NCI-H2227 treated with DMSO at 0.1 percent for 48 hours (cell line): Measurements from ENCODE around the gene GALNS.
"Not testable (repeated sequence)": the region's sequence is repeated elsewhere in the genome, so short reads cannot be mapped to it uniquely, and the experiment has no call there.

ENCODE experiments used
- DNase-seq: peaks from one replicate; lab custom pipeline; 2025; lab: John Stamatoyannopoulos, UW

Gene GALNS

GRCh38 chr16:88783391-88784073, 73.2 kb downstream of the GALNS start:
- no peak for DNase-seq

DNA sequence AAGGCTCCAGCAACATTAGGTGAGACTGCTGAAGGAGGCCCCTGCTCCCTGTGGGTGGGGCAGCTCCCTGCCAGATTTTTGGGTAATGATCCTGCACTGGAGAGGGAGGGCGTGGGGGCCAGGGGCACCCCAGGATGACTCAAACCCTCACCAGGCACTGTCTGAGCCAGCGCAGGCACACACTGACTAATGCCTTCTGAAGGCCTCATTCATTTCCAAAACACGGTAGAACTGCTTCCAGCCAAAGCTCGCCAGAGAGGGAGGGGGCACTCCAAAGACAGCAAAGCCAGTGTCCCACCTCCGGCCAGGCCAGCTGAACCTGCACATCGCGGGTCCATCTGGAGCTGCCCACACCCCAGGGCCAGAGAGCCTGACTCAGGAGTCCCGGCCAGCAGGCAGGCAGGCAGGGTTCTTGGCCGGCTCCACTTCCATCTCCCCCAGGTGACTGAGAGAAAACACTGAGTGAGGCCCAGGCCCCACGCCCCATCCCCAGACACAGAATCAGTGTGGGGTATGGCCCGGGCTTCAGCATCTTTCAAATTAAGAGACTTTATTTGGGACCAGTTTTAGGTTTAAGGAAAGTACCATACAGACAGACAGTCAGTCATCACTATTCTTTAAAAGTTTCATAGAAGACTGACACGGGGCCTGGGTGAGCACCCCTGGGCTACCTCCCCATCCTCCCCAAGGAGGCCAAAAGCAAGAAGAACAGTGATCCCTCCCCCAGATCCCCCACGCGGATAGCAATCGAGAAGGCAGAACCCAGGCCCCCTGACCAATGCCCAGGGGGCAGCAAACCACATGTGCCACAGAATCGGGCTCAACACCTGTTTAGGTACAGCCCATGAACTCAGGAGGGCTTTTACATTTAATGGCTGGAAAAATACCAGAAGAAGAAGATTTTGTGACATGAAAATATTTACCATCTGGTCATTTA, 74.0 kb downstream of the GALNS start:
- no peak for DNase-seq

- no peak for DNase-seq
Measured at GRCh38 chr16:88781140-88782077, 75.3 kb downstream of the GALNS start.

GRCh38 chr16:88780142-88781062, 76.3 kb downstream of the GALNS start:
- DNase-seq, result no peak

DNA sequence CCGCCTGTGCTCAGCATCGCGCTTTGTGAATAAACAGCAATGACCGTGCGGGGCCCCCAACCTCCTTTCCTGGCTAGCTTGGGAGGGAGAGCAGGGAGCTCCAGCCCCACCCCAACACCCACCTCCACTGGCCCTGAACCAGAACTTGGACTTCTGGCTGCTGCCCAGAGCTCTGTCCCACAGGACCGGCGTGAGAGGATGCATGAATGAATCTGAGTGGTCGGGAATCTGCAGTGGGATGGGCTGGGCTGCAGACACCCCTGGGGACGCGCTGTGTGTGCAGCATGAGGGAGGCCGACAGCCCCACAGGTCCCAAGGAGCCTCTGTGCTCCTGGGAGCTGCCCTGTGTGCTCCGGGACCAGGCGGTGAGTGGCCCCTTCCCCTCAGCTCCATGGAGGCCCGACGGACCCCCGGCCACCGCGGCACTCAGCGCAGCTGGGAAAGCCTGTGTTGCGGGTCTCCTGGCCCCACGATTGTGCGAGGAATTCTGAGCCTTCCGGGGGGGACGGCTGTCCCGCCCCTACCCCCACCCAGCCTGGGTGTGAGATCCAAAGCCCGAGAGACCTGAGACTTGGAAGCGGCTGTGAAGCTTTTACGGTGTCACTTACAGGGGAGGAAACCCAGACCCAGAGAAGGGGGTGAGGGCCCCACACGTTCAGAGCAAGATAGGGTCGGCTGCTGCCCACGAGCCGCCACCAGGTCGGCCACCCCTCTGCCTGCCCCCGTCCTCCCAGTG, 77.2 kb downstream of the GALNS start:
- no peak for DNase-seq

DNA sequence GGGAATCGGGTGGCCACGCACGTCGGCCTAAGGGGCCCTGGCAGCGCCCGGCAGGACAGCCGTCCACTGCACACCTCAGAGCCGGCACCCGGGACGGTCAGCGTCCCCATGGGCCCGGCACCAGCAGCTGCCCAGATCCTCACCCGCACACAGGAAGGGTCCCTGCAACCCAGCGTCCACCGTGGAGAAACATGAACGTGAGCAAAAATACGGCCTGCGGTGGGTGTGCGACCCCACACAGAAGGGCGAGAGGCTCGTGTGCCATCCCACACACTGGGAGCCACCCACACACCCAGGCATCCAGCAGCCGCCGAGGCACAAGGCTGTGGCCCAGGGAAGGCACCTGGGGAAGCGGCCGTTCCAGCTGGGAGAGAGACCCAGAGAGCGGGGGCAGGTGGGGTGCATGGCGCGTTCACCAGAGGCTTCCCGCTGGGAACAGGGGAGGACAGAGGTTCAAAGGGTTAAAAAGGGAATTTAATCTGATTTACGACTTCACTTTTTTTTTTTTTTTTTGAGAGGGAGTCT, 78.1 kb downstream of the GALNS start:
- no peak for DNase-seq

DNA sequence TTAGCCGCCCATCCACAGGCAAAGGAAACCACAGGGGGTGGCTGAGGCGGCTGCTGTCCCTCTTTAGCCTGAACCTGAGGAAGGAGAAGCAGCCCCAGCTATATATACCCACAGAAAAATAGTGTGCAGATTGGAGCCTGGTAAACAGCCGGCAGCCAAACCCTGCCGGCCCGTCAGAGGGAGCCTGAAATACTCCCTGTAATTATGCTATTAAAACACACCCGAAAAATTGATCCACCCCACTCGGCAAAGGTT, 78.5 kb downstream of the GALNS start:
- no peak for DNase-seq

DNA sequence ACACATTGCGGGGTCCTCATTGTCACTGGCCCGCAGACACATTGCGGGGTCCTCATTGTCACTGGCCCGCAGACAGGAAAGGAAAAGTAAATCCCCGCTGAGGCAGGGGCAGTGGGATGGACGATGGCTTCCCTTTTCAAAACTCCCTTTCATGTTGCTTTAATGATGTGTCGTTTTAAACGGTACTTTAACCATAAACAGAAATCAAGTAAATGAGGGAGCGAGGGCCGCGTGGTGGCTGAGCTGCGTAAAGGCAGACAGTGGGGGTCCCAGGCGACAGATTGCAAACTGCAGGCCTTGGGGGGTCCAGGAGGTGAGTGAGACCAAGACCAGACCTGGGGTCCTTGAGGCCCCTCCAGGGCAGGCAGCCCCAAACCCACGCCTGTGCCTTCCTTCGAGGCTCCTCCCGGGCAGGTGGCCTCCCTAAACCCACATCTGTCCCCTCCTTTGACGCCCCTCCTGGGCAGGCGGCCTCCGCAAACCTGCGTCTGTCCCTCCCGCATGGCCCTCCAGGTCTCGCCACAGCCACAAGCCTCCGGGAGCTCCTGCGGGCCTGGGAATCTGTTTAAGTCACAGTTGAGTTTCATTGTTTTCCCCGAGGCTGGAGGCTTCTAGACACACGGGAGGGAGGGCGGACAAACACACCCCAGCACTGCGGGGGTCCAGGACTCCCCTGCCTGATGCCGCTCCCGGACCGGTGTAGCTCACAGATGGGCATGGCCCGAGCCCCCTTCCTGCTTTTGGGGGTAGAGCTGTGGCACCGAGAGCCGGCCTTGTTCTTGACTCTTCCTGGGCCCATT, 79.1 kb downstream of the GALNS start:
- no peak for DNase-seq

GRCh38 chr16:88775825-88776224, 80.9 kb downstream of the GALNS start:
- DNase-seq, result no peak

DNA sequence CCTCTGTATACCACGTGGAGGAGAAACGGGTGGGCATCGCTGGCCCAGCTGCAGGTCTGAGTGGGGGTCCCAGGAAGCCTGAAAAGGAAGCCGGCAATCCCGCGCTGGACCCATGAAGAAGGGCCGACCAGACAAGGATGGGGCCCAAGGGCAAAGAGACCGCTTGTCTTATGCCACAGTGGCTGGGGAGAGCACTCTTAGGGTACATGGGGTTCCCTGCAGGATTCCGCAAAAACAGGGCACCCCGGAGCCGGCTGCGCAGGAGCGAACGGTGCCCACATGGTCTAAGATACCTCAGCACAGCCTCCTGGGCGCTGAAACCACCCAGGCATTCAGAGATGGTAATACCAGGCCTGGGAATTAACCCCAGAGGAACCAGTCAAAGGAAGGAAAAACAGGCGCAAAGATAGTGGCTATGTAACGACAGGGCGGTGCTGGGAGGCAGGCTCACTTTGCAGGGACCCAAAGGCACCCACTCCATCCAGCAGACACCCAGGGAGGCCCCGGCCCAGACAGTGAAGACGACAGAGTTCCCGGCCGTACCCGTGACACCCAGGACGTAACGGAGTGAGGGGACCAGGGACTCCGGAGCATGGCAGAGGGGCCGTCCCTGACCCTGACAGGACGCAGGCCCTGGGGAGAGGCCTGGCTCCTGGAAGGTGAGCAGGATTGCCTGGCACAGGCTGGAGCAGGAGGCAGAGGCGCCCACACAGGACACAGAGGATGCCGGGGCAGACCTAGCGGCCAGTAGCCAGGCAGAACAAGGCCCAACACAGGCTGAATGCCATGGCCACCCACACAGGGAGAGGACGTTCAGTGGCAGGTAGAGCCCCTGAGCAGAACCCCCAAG, 82.0 kb downstream of the GALNS start:
- DNase-seq, result no peak

DNA sequence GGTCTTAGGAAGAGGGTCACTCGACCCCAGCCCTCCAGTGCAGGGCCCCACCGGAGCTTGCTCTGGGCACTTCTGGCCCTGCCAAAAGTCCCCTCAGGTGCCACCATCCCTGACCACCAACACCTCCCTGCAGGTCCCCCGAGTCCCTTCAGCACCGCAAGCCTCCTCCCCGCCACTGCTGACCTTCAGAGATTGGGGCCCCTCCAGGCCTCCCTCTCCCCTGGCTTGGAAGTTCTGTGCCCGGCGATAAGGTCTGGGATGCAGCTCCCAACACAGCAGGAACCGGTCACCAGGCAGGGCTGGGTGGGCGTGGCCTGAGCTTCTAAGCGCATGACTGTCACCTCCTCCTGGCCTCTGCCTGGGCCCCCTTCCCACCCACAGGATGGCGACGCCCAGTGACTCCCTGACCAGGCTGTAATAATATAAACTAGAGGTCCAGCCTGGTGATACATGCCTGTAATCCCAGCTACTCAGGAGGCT, 82.9 kb downstream of the GALNS start:
- no peak for DNase-seq

DNA sequence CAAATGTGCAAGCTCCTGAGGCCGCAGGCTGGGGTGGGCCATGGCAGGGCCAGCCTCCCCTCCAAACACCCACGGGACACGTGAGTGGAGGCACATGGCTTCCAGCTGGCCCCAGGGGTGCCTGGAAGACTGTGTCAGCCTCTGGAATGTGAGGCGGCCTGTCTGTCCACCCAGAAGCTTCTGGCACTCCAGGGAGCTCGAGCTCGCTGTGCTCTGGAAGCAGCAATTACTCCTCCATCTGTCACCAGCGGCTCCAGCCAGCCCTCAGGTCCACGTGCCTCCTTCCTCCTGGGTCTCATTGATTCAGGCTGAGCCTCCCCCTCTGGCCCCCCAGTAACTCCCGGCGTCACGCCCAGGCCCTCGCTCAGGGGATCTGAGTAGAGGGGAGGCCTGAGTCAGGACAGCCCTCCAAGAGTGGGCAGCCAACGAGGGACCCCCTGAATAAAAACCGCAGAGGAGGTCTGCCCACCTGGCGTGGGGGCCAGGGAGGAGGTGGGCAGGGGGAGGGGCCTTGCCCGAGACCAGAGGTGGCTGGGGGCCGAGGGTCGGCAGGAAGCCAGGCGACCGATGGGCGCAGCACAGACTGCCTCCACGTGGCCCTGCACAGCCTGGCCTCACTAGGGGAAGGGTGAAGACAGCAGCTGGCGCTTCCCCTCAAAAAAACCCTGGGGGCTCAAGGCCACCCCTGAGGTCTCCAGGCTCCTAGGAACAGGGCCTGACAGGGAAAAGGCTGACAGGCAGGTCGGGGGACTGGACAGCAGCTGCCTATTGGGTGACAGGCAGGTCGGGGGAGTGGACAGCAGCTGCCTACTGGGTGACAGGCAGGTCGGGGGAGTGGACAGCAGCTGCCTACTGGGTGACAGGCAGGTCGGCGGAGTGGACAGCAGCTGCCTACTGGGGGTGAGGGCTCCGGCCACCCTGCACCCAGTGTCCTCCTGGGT, 83.6 kb downstream of the GALNS start:
- no peak for DNase-seq

- not testable (repeated sequence) for DNase-seq
Measured at GRCh38 chr16:88771781-88772180, 85.0 kb downstream of the GALNS start.

DNA sequence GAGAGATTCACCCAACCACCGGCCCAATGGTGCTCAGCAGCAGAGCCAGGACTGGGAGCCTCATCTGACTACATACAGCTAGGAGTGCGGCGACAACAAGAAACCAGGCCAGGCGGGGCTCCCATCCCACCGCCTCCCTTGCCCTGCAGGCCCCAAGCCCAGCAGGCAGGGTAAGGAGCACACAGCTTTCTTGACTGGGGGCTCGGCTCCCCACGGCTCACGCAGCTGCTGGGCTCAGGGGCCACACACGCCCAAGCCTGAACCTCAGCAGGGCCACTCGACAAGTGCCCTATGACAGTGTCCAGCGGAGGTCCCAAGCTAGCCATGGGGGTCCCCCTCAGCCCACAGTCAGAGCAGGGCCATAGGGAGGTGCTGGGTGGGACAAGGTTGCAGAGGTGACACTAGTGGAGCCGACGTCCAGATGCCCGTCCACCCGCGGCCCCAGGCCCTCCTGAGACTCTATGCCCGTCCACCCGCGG, 85.4 kb downstream of the GALNS start:
- no peak for DNase-seq

GRCh38 chr16:88770461-88771293, 86.1 kb downstream of the GALNS start:
- DNase-seq, result no peak
